ENCODE data around the gene CCPG1. TPM values are rescaled to one million over a fixed set of nuclear protein-coding genes. Genes with fewer than 3 reads are reported as not detected.

The CCPG1 gene
- total and polyA plus RNA-seq, 7 donors: 28.3 to 112 (median 70.5) TPM

GRCh38 chr15:55344206-55344605 is 64.0 kb downstream of the CCPG1 start:
- Histone ChIP-seq H3K4me1 (no peaks in the 10 kb centered on the region), H3K27me3 (ENCODE audit: insufficient read depth in 3 of 3, low read length in 2 of 3) (no peaks in the 10 kb centered on the region), H3K9me3 (no peaks in the 10 kb centered on the region), H3K27ac (no peak overlapping the region), H3K4me3 (no peak overlapping the region), H3K36me3 (ENCODE audit: insufficient read depth in 1 of 2, low read depth in 1 of 2) (peaks cover 0 to 14% of the 10 kb centered on the region in 2 donors)
- intact Hi-C loops (cut with DNase I): loop anchor here in 1 of 2 donors (10.0 kb wide), 1 partner anchor 91 kb away; no protein-coding TSS in a partner anchor
- ATAC-seq (peak in 1 of 4 donors; percentile 10), DNase-seq (no peak)
- no peak for TF ChIP-seq CTCF (IDR thresholded peaks at IDR 0.05)
- 90 to 94% (median 90%) methylated on average over 2 of the region's 2 CpGs for WGBS, 3 donors

- DNase-seq (no peak), ATAC-seq (no peak)
- 43 to 64% (median 57%) methylated on average over 2 of the region's 2 CpGs for WGBS, 3 donors
- Histone ChIP-seq H3K4me1 (no peaks in the 10 kb centered on the region), H3K4me3 (no peak overlapping the region), H3K9me3 (no peaks in the 10 kb centered on the region), H3K27me3 (ENCODE audit: insufficient read depth in 3 of 3, low read length in 2 of 3) (no peaks in the 10 kb centered on the region), H3K36me3 (ENCODE audit: insufficient read depth in 1 of 2, low read depth in 1 of 2) (peaks cover 0 to 13% of the 10 kb centered on the region in 2 donors), H3K27ac (no peak overlapping the region)
- intact Hi-C loops (cut with DNase I): loop anchor here in 1 of 2 donors (10.0 kb wide), 1 partner anchor 92 kb away; no protein-coding TSS in a partner anchor
- no peak for TF ChIP-seq CTCF (IDR thresholded peaks at IDR 0.05)
These were observed 65.0 kb downstream of the CCPG1 start for GRCh38 chr15:55343168-55343567.

GRCh38 chr15:55337160-55337559 is 71.0 kb downstream of the CCPG1 start:
- no peak overlapping the region for H3K4me3 ChIP-seq
- WGBS, 3 donors: 94 to 100% (median 96%) methylated on average over 1 of the region's 1 CpG
- H3K27ac ChIP-seq: no peak overlapping the region
- ATAC-seq: no peak
- H3K4me1 ChIP-seq: no peaks in the 10 kb centered on the region
- no peaks in the 10 kb centered on the region for H3K9me3 ChIP-seq
- intact Hi-C loops (cut with DNase I): no loop called here
- DNase-seq: no peak
- no peak for TF ChIP-seq CTCF (IDR thresholded peaks at IDR 0.05)
- peaks cover 0 to 50% of the 10 kb centered on the region in 2 donors for H3K36me3 ChIP-seq (ENCODE audit: insufficient read depth in 1 of 2, low read depth in 1 of 2)
- H3K27me3 ChIP-seq (ENCODE audit: insufficient read depth in 3 of 3, low read length in 2 of 3): no peaks in the 10 kb centered on the region

- no peaks in the 10 kb centered on the region for H3K27me3 ChIP-seq (ENCODE audit: insufficient read depth in 3 of 3, low read length in 2 of 3)
- no peak overlapping the region for H3K4me3 ChIP-seq
- intact Hi-C loops (cut with DNase I): no loop called here
- DNase-seq (no peak), ATAC-seq (no peak)
- 96 to 98% (median 98%) methylated on average over 1 of the region's 1 CpG for WGBS, 3 donors
- no peak overlapping the region for H3K27ac ChIP-seq
- no peak for TF ChIP-seq CTCF (IDR thresholded peaks at IDR 0.05)
- no peaks in the 10 kb centered on the region for H3K9me3 ChIP-seq
- peaks cover 0 to 69% of the 10 kb centered on the region in 2 donors for H3K36me3 ChIP-seq (ENCODE audit: insufficient read depth in 1 of 2, low read depth in 1 of 2)
- H3K4me1 ChIP-seq: no peaks in the 10 kb centered on the region
These were observed 73.2 kb downstream of the CCPG1 start for GRCh38 chr15:55334997-55335396.

GRCh38 chr15:55334371-55334770 is 73.8 kb downstream of the CCPG1 start:
- H3K27ac ChIP-seq: no peak overlapping the region
- ATAC-seq (no peak), DNase-seq (no peak)
- no peak for TF ChIP-seq CTCF (IDR thresholded peaks at IDR 0.05)
- no peaks in the 10 kb centered on the region for H3K27me3 ChIP-seq (ENCODE audit: insufficient read depth in 3 of 3, low read length in 2 of 3)
- no peaks in the 10 kb centered on the region for H3K9me3 ChIP-seq
- H3K4me3 ChIP-seq: no peak overlapping the region
- H3K4me1 ChIP-seq: no peaks in the 10 kb centered on the region
- H3K36me3 ChIP-seq (ENCODE audit: insufficient read depth in 1 of 2, low read depth in 1 of 2): peaks cover 0 to 69% of the 10 kb centered on the region in 2 donors
- intact Hi-C loops (cut with DNase I): no loop called here
- 87 to 96% (median 96%) methylated on average over 5 of the region's 5 CpGs for whole genome bisulfite sequencing, 3 donors
